GM18508 (cell line): ENCODE results near the gene NAA60.

ENCODE experiments used
- ATAC-seq: cut with Tn5 transposase; IDR thresholded peaks from one replicate; pipeline ENCODE4 v1.9.1; 2021; ENCODE audit warnings: moderate number of reproducible peaks; ENCODE audit not compliant: insufficient read depth, unreplicated experiment

NAA60 gene

GRCh38 chr16:3534126-3534525 lies 90.6 kb downstream of the NAA60 start:
- ATAC-seq, result no peak

GRCh38 chr16:3536271-3536731 lies 92.8 kb downstream of the NAA60 start:
- ATAC-seq, result no peak
